ENCODE data around the gene RBM12.
"Not testable (repeated sequence)": the region's sequence is repeated elsewhere in the genome, so short reads cannot be mapped to it uniquely, and the experiment has no call there.

Gene RBM12

DNA sequence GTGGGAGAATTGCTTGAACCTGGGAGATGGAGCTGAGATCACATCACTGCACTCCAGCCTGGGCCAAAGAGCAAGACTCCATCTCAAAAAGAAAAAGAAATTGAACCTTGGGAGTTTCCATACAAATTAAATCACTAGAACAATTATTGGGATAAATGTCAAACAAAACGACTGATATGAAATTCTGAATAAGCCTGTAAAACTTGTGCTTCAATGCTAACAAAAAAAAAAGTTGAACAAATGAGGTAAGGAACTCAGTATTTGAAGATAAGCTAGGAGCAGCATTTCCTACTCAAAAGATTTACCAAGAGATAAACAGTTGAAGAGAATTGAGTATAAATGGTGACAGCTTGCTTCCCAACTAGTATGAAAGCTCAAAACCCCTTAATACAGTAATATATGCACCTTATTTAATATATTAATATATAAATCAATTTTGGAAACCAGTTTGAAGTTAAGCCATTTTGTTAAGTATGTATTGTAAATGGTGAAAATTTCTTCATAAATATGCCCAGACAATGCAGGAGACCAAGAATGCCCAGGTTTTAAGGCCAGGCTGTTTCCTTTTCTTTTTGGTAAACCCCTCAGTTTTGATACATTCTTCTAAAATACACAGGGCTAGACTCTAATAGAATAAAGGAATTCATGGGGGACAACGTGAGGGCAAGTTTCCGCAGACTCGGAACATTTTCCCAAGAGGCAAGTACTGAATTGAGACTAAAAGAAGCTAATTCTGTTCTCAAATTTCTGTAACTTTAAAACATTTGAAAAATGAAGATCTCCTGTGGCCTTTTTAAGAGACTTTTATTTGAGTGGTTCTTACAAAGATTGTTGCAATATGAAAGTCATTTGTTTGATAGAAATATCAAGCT, 38.4 kb upstream of the RBM12 start:
- Histone ChIP-seq H3K9me3 (ENCODE audit: control insufficient read depth, insufficient read depth, low read length) (no peaks in the 10 kb centered on the region), H3K4me1 (ENCODE audit: insufficient read depth, low read length) (peaks cover 1% of the 10 kb centered on the region), H3K9ac (ENCODE audit: low read depth, low read length) (no peak overlapping the region), H3K36me3 (ENCODE audit: insufficient read depth, low read length) (peaks cover 21% of the 10 kb centered on the region)

GRCh38 chr20:35702051-35702823, 37.5 kb upstream of the RBM12 start:
- Histone ChIP-seq H3K4me1 (ENCODE audit: insufficient read depth, low read length) (peaks cover 6% of the 10 kb centered on the region), H3K36me3 (ENCODE audit: insufficient read depth, low read length) (peaks cover 21% of the 10 kb centered on the region), H3K9ac (ENCODE audit: low read depth, low read length) (no peak overlapping the region), H3K9me3 (ENCODE audit: control insufficient read depth, insufficient read depth, low read length) (no peaks in the 10 kb centered on the region)

- Histone ChIP-seq H3K4me1 (ENCODE audit: insufficient read depth, low read length) (peaks cover 6% of the 10 kb centered on the region), H3K36me3 (ENCODE audit: insufficient read depth, low read length) (peaks cover 12% of the 10 kb centered on the region), H3K9ac (ENCODE audit: low read depth, low read length) (0 out of 2 replicates have a peak overlapping the region, but pooled peaks have one; percentile 100), H3K9me3 (ENCODE audit: control insufficient read depth, insufficient read depth, low read length) (no peaks in the 10 kb centered on the region)
Observed at GRCh38 chr20:35700625-35701148, 36.0 kb upstream of the RBM12 start.

DNA sequence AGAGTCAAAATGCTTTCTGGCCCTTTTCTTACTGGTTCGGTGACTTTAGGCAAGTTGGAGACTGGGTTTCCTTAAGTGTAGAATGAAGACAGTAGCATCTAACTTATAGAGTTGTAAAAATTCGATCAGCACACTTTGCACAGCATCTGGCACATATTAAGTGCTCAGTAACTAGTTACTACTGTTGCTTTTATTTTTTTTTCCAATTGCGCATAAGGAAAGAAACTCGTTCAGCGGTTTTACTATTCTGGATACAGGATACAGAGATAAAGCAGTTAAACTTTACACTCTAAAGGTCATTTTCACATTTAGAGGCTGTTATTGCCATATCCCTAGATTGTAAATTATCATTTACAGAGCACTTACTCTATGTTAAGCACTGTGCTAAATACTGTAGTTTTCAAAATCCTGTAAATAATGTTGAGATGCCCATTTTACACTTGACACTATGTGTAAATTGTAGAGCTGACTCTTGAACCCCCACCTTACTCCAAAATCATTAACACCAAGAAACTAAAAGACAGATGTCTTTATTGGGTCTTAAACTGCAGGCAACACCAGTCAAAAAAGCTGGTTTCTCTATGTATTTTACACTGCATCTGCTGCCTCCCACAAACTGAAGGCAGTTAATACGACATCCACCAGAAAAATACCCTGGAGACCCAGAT, 35.4 kb upstream of the RBM12 start:
- H3K9me3 ChIP-seq (ENCODE audit: control insufficient read depth, insufficient read depth, low read length), result no peaks in the 10 kb centered on the region
- H3K9ac ChIP-seq (ENCODE audit: low read depth, low read length), result peak overlapping the region; percentile 100
- H3K36me3 ChIP-seq (ENCODE audit: insufficient read depth, low read length), result peaks cover 12% of the 10 kb centered on the region
- H3K4me1 ChIP-seq (ENCODE audit: insufficient read depth, low read length), result peaks cover 6% of the 10 kb centered on the region

- peaks cover 6% of the 10 kb centered on the region for H3K36me3 ChIP-seq (ENCODE audit: insufficient read depth, low read length)
Observed at GRCh38 chr20:35699127-35699956, 34.6 kb upstream of the RBM12 start, which contains the start of the genes NFS1 and ROMO1. NFS1 (minus strand) TSS chr20:35699352; CDS start chr20:35699288, 64 bp downstream. ROMO1 (plus strand) TSS chr20:35699405; CDS start chr20:35699633, 228 bp downstream.

DNA sequence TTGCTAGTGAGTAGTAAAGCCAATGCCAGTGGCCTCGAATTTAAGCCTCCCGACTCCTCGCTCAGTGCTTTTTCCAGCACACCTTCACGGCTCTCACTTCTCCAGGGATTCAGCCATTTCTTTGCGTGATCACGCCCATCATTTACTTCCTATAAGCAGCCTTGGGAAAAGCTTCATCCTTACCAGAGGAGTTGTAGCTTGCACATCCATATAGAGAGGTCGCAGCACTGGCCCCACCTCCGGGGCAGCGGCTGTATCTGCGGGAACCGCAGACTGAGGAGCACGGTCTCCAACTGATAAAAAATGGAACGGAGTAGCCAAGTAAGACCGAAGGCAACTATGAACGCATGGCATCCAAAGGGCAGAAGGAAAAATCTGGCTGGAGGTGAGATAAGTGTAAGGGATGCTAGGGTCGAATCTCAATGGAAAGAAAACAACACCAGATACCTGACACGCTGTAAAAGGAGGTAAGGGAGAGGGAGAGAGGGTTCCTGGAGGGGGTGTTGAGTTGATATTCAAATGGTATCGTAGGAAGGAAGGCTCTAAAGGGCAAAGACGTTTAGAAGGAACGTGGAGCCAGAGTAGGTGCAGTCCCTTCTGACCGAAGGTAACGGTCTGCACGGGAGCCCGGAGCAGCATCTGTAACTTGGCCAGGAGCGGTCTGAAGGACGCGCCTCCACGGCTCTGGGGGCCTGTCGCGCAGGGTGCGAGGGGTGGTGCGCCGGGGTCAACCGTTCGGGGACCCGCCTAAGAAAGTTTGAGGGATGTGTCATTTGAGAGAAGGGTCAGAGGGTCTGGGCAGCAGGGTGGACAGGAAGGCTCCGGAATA, 33.8 kb upstream of the RBM12 start:
- peaks cover 6% of the 10 kb centered on the region for H3K4me1 ChIP-seq (ENCODE audit: insufficient read depth, low read length)
- peak overlapping the region; percentile 100 for H3K9ac ChIP-seq (ENCODE audit: low read depth, low read length)
- peaks cover 4% of the 10 kb centered on the region; the same call in 1 of the 2 replicates for H3K36me3 ChIP-seq (ENCODE audit: insufficient read depth, low read length)
- no peaks in the 10 kb centered on the region for H3K9me3 ChIP-seq (ENCODE audit: control insufficient read depth, insufficient read depth, low read length)

More at GRCh38 chr20:35699127-35699956, 34.6 kb upstream of the RBM12 start, which contains the start of the genes NFS1 and ROMO1:
- H3K4me1 ChIP-seq (ENCODE audit: insufficient read depth, low read length), result peaks cover 6% of the 10 kb centered on the region
- H3K9me3 ChIP-seq (ENCODE audit: control insufficient read depth, insufficient read depth, low read length), result no peaks in the 10 kb centered on the region
- peak within 1 kb of the TSS; percentile 100 for H3K9ac ChIP-seq (ENCODE audit: low read depth, low read length)

DNA sequence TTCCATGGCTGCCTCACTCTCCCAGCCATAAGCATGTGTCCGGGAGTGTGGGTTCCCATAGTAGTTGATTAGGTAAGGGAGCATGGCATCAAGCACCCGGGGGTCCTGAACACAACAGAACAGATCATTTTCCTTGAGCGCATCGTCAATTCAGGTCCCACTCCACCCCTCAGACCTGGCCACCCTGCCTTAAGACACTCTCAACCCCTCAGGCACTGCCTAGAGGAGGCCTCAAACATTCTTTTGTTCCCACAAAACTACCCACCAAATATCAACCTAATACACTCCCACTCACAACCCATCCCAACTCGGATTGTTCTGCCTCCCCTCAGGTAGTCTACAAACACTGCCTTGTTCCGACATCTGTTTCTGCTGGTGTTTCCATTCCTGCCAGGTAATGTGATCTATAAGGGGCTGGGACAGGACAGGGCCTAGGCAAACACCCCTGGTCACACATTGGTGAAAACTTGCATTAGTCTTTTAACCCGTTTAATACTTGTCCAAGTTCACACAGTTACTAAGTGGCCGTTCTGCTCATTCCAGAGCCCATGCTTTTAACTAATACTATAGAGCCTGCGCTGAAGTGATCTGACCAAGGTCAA, 33.1 kb upstream of the RBM12 start:
- peaks cover 6% of the 10 kb centered on the region for H3K4me1 ChIP-seq (ENCODE audit: insufficient read depth, low read length)
- H3K9ac ChIP-seq (ENCODE audit: low read depth, low read length), result peak overlapping the region; percentile 100
- no peaks in the 10 kb centered on the region for H3K9me3 ChIP-seq (ENCODE audit: control insufficient read depth, insufficient read depth, low read length)
- H3K36me3 ChIP-seq (ENCODE audit: insufficient read depth, low read length), result peaks cover 2% of the 10 kb centered on the region; the same call in 1 of the 2 replicates

DNA sequence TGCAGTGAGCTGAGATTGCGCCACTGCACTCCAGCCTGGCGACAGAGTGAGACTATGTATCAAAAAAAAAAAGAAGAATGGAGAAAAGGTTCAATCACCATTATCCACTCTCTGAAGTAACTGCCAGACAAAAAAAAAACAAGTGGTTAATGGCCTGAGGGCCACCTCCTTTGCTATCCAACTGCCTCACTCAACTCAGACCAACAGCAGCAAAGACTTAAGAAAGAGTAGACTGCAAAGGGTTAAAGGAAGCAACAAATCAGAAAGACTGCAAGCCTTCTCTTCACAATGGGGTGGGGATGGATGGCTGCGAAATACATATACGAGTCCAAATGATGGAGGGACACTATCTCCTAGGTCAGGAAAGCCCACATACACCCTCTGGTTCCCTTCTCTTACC, 31.3 kb upstream of the RBM12 start:
- H3K36me3 ChIP-seq (ENCODE audit: insufficient read depth, low read length), result no peaks in the 10 kb centered on the region; the same call in 1 of the 2 replicates
- peaks cover 6% of the 10 kb centered on the region for H3K4me1 ChIP-seq (ENCODE audit: insufficient read depth, low read length)
- H3K9me3 ChIP-seq (ENCODE audit: control insufficient read depth, insufficient read depth, low read length), result no peaks in the 10 kb centered on the region
- H3K9ac ChIP-seq (ENCODE audit: low read depth, low read length), result no peak overlapping the region

- H3K9ac ChIP-seq (ENCODE audit: low read depth, low read length), result no peak overlapping the region
Observed at GRCh38 chr20:35695245-35695749, 30.6 kb upstream of the RBM12 start.

DNA sequence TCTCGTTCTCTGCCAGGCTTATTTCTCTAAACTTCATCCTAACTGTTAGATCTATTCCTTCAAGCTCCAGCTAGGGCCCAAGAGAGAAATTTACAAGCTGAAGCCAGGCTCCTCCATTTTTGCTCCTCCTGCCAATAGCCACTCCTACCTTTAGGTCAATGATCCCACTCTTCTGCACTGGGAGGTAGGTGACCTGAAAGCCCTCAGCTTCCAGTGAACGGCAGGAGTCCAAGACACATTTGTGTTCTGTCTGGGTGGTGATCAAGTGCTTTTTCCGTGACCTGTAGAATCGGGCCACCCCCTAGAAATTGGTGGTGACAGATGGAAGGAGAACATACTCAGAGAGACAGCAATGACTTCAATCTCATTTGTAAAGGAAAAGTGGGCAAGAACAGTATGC, 25.6 kb upstream of the RBM12 start:
- H3K36me3 ChIP-seq (ENCODE audit: insufficient read depth, low read length), result no peaks in the 10 kb centered on the region; the same call in 1 of the 2 replicates
- H3K9me3 ChIP-seq (ENCODE audit: control insufficient read depth, insufficient read depth, low read length), result no peaks in the 10 kb centered on the region
- no peak overlapping the region for H3K9ac ChIP-seq (ENCODE audit: low read depth, low read length)
- H3K4me1 ChIP-seq (ENCODE audit: insufficient read depth, low read length), result no peaks in the 10 kb centered on the region

More at GRCh38 chr20:35695245-35695749, 30.6 kb upstream of the RBM12 start:
- no peaks in the 10 kb centered on the region for H3K9me3 ChIP-seq (ENCODE audit: control insufficient read depth, insufficient read depth, low read length)
- no peaks in the 10 kb centered on the region; the same call in 1 of the 2 replicates for H3K36me3 ChIP-seq (ENCODE audit: insufficient read depth, low read length)
- H3K4me1 ChIP-seq (ENCODE audit: insufficient read depth, low read length), result peaks cover 6% of the 10 kb centered on the region; the same call in 1 of the 2 replicates

GRCh38 chr20:35686872-35687271, 22.2 kb upstream of the RBM12 start:
- H3K9ac ChIP-seq (ENCODE audit: low read depth, low read length); H3K36me3 ChIP-seq (ENCODE audit: insufficient read depth, low read length); H3K4me1 ChIP-seq (ENCODE audit: insufficient read depth, low read length); H3K9me3 ChIP-seq (ENCODE audit: control insufficient read depth, insufficient read depth, low read length): not testable (repeated sequence)

DNA sequence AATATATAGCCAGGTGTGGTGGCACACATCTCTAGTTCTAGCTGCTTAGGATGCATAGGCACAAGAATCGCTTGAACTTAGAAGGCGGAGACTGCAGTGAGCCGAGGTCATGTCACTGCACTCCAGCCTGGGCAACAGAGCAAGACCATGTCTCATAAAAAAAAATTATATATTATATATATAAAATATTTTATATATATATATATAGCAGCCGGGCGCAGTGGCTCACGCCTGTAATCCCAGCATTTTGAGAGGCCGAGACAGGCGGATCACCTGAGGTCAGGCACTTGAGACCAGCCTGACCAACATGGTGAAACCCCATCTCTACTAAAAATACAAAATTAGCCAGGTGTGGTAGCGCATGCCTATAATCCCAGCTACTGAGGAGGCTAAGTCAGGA, 20.7 kb upstream of the RBM12 start:
- H3K9me3 ChIP-seq (ENCODE audit: control insufficient read depth, insufficient read depth, low read length); H3K9ac ChIP-seq (ENCODE audit: low read depth, low read length); H3K4me1 ChIP-seq (ENCODE audit: insufficient read depth, low read length); H3K36me3 ChIP-seq (ENCODE audit: insufficient read depth, low read length): not testable (repeated sequence)

Measured in ES-I3 (cell line).